Measurements from ENCODE around the gene SPSB2. TPM values are rescaled to one million over a fixed set of nuclear protein-coding genes. Genes with fewer than 3 reads are reported as not detected.
"Not testable (repeated sequence)": the region's sequence is repeated elsewhere in the genome, so short reads cannot be mapped to it uniquely, and the experiment has no call there.

SPSB2 gene
- total RNA-seq, 2 donors from 2014 or later, result 6.7 to 8.7 TPM

- peak; percentile 96 for ATAC-seq
- H3K4me1 Mint-ChIP-seq, result peaks cover 5% of the 10 kb centered on the region
- peak overlapping the region; percentile 95 for H3K27ac Mint-ChIP-seq
- H3K4me3 Mint-ChIP-seq, result peak overlapping the region; percentile 82
- no peaks in the 10 kb centered on the region for H3K27me3 Mint-ChIP-seq
- H3K36me3 Mint-ChIP-seq (ENCODE audit: low read depth), result no peaks in the 10 kb centered on the region
- H3K9me3 ChIP-seq (ENCODE audit: control insufficient read depth, low read length, poor library complexity, severe bottlenecking), result no peaks in the 10 kb centered on the region
- peak; percentile 99 to 100 (median 99) for DNase-seq
Measured at GRCh38 chr12:6890789-6891645, 17.9 kb upstream of the SPSB2 start.

- DNase-seq; H3K4me1 Mint-ChIP-seq; H3K27me3 Mint-ChIP-seq; ATAC-seq; H3K36me3 Mint-ChIP-seq (ENCODE audit: low read depth); H3K9me3 ChIP-seq (ENCODE audit: control insufficient read depth, low read length, poor library complexity, severe bottlenecking); H3K4me3 Mint-ChIP-seq: not testable (repeated sequence)
- peak overlapping the region; percentile 75 for H3K27ac Mint-ChIP-seq
Measured at GRCh38 chr12:6889775-6890573, 16.9 kb upstream of the SPSB2 start.

GRCh38 chr12:6888794-6889193, 15.7 kb upstream of the SPSB2 start:
- H3K27me3 Mint-ChIP-seq; H3K4me1 Mint-ChIP-seq; H3K9me3 ChIP-seq (ENCODE audit: control insufficient read depth, low read length, poor library complexity, severe bottlenecking); H3K27ac Mint-ChIP-seq; DNase-seq; ATAC-seq; H3K36me3 Mint-ChIP-seq (ENCODE audit: low read depth); H3K4me3 Mint-ChIP-seq: not testable (repeated sequence)

- Mint-ChIP-seq H3K27ac (no peak overlapping the region), H3K4me3 (no peak overlapping the region), H3K27me3 (no peaks in the 10 kb centered on the region), H3K4me1 (peaks cover 5% of the 10 kb centered on the region), H3K36me3 (ENCODE audit: low read depth) (no peaks in the 10 kb centered on the region)
- no peaks in the 10 kb centered on the region for H3K9me3 ChIP-seq (ENCODE audit: control insufficient read depth, low read length, poor library complexity, severe bottlenecking)
- no peak for DNase-seq
- no peak for ATAC-seq
Measured at GRCh38 chr12:6888360-6888759, 15.3 kb upstream of the SPSB2 start.

- Mint-ChIP-seq H3K27ac (no peak overlapping the region), H3K4me1 (peaks cover 5% of the 10 kb centered on the region), H3K27me3 (no peaks in the 10 kb centered on the region), H3K36me3 (ENCODE audit: low read depth) (no peaks in the 10 kb centered on the region), H3K4me3 (no peak overlapping the region)
- H3K9me3 ChIP-seq (ENCODE audit: control insufficient read depth, low read length, poor library complexity, severe bottlenecking), result no peaks in the 10 kb centered on the region
- DNase-seq (no peak), ATAC-seq (no peak)
Measured at GRCh38 chr12:6887460-6887859, 14.4 kb upstream of the SPSB2 start.

GRCh38 chr12:6886206-6886999, 13.3 kb upstream of the SPSB2 start:
- not testable (repeated sequence) for DNase-seq; H3K4me3 Mint-ChIP-seq; H3K4me1 Mint-ChIP-seq; H3K27ac Mint-ChIP-seq; H3K27me3 Mint-ChIP-seq; H3K9me3 ChIP-seq (ENCODE audit: control insufficient read depth, low read length, poor library complexity, severe bottlenecking); ATAC-seq; H3K36me3 Mint-ChIP-seq (ENCODE audit: low read depth)

- ATAC-seq (no peak), DNase-seq (no peak)
- no peaks in the 10 kb centered on the region for H3K27me3 Mint-ChIP-seq
- H3K36me3 Mint-ChIP-seq (ENCODE audit: low read depth), result no peaks in the 10 kb centered on the region
- no peaks in the 10 kb centered on the region for H3K9me3 ChIP-seq (ENCODE audit: control insufficient read depth, low read length, poor library complexity, severe bottlenecking)
- no peak overlapping the region for H3K4me3 Mint-ChIP-seq
- H3K27ac Mint-ChIP-seq, result no peak overlapping the region
- H3K4me1 Mint-ChIP-seq, result no peaks in the 10 kb centered on the region
Measured at GRCh38 chr12:6884539-6884938, 11.4 kb upstream of the SPSB2 start.

- no peak for DNase-seq
- no peak overlapping the region for H3K27ac Mint-ChIP-seq
- no peaks in the 10 kb centered on the region for H3K4me1 Mint-ChIP-seq
Measured at GRCh38 chr12:6883683-6884082, 10.6 kb upstream of the SPSB2 start.

GRCh38 chr12:6883252-6883651, 10.1 kb upstream of the SPSB2 start:
- H3K9me3 ChIP-seq (ENCODE audit: control insufficient read depth, low read length, poor library complexity, severe bottlenecking), result no peaks in the 10 kb centered on the region
- Mint-ChIP-seq H3K4me3 (no peak overlapping the region), H3K36me3 (ENCODE audit: low read depth) (no peaks in the 10 kb centered on the region), H3K27me3 (no peaks in the 10 kb centered on the region), H3K27ac (no peak overlapping the region), H3K4me1 (no peaks in the 10 kb centered on the region)
- DNase-seq, result no peak
- ATAC-seq, result no peak

More at GRCh38 chr12:6883683-6884082, 10.6 kb upstream of the SPSB2 start:
- no peak for ATAC-seq
- H3K4me3 Mint-ChIP-seq, result no peak overlapping the region
- H3K9me3 ChIP-seq (ENCODE audit: control insufficient read depth, low read length, poor library complexity, severe bottlenecking), result no peaks in the 10 kb centered on the region
- no peaks in the 10 kb centered on the region for H3K27me3 Mint-ChIP-seq
- no peaks in the 10 kb centered on the region for H3K36me3 Mint-ChIP-seq (ENCODE audit: low read depth)

- H3K27me3 Mint-ChIP-seq; H3K4me3 Mint-ChIP-seq; H3K4me1 Mint-ChIP-seq; ATAC-seq; H3K9me3 ChIP-seq (ENCODE audit: control insufficient read depth, low read length, poor library complexity, severe bottlenecking); DNase-seq; H3K27ac Mint-ChIP-seq; H3K36me3 Mint-ChIP-seq (ENCODE audit: low read depth): not testable (repeated sequence)
Measured at GRCh38 chr12:6879824-6880223, 6.7 kb upstream of the SPSB2 start.

GRCh38 chr12:6874015-6874368, 889 bp upstream of the SPSB2 start:
- not testable (repeated sequence) for DNase-seq; H3K27me3 Mint-ChIP-seq; H3K9me3 ChIP-seq (ENCODE audit: control insufficient read depth, low read length, poor library complexity, severe bottlenecking); ATAC-seq; H3K36me3 Mint-ChIP-seq (ENCODE audit: low read depth)
- Mint-ChIP-seq H3K4me3 (peak overlapping the region; percentile 94), H3K27ac (peak overlapping the region; percentile 93), H3K4me1 (peaks cover 45% of the 10 kb centered on the region)

GRCh38 chr12:6872073-6873048, 742 bp downstream of the SPSB2 start:
- DNase-seq (peak; percentile 78 to 82 (median 81)), ATAC-seq (peak; percentile 46)
- H3K4me1 Mint-ChIP-seq, result peaks cover 56% of the 10 kb centered on the region
- no peaks in the 10 kb centered on the region for H3K9me3 ChIP-seq (ENCODE audit: control insufficient read depth, low read length, poor library complexity, severe bottlenecking)
- peak overlapping the region; percentile 94 for H3K4me3 Mint-ChIP-seq
- H3K36me3 Mint-ChIP-seq (ENCODE audit: low read depth), result peaks cover 6% of the 10 kb centered on the region
- peak overlapping the region; percentile 93 for H3K27ac Mint-ChIP-seq
- H3K27me3 Mint-ChIP-seq, result no peaks in the 10 kb centered on the region
